Lower leg skin (tissue), 3 donors: ENCODE results near the gene ASB14.

Source experiments
- POLR2A ChIP-seq, 2 donors: fragments of 450-650 bp; IDR thresholded peaks; one replicate each; pipeline ENCODE4 v1.6.1; 2016 to 2017; ENCODE audit warnings: antibody characterized with exemption in 2 of 2, mild to moderate bottlenecking in 1 of 2, moderate library complexity in 1 of 2
- TF ChIP-seq, protein P1 (sequence below), 3 donors: fragments of 450-650 bp; IDR thresholded peaks; one replicate each; pipeline ENCODE4 v1.5.1; 2016; ENCODE audit warnings: antibody characterized with exemption in 3 of 3, mild to moderate bottlenecking in 3 of 3, moderate library complexity in 2 of 3

DNA sequence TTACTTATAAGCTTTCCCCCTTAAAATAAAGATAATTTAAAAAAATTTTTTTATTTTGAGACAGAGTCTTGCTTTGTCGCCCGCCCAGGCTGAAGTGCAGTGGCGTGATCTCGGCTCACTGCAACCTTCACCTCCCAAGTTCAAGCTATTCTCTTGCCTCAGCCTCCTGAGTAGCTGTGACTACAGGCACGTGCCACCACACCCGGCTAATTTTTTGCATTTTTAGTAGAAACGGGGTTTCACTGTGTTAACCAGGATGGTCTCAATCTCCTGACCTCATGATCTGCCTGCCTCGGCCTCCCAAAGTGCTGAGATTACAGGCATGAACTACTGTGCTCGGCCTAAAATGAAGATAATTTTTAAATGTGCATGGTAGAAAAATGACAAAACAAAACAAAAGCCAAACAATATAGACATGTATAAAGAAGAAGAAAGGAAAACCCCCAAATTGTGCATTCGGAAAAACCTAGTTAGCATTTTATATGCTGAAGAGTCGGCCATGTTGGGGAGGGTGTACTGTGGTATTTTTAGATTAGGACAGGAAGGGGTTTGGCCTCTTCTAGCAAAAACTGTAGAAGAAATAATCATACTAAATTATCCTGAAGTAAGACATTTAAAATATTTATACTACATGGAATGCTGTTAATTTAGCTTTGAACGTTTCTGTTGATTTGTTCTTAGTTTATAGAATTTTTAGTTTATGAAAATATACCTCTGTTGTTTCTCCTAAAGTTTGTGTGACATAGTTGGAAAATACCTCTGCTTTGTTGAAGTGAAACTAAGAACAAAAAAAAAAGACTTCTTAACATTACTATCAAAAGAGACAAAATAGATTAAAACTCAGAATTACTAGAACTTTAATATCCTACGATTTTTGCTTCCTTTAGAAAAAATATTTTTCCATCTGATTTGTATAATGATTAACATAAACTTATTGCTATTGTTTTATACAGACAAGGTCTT is 57.6 kb downstream of the ASB14 start:
- TF ChIP-seq, protein P1, sequence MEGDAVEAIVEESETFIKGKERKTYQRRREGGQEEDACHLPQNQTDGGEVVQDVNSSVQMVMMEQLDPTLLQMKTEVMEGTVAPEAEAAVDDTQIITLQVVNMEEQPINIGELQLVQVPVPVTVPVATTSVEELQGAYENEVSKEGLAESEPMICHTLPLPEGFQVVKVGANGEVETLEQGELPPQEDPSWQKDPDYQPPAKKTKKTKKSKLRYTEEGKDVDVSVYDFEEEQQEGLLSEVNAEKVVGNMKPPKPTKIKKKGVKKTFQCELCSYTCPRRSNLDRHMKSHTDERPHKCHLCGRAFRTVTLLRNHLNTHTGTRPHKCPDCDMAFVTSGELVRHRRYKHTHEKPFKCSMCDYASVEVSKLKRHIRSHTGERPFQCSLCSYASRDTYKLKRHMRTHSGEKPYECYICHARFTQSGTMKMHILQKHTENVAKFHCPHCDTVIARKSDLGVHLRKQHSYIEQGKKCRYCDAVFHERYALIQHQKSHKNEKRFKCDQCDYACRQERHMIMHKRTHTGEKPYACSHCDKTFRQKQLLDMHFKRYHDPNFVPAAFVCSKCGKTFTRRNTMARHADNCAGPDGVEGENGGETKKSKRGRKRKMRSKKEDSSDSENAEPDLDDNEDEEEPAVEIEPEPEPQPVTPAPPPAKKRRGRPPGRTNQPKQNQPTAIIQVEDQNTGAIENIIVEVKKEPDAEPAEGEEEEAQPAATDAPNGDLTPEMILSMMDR (IDR thresholded peaks at IDR 0.05) = no peak
- TF ChIP-seq POLR2A (IDR thresholded peaks at IDR 0.05) = no peak
